Keratinocyte (primary cell): ENCODE results near the gene LRRIQ3. TPM values are rescaled to one million over a fixed set of nuclear protein-coding genes. Genes with fewer than 3 reads are reported as not detected.

Experiments used
- DNase-seq: peaks from one replicate; pipeline ENCODE4 v3.0.0-alpha.2; 2011; ENCODE audit warnings: low read depth, missing footprints, low spot score
- FAIRE-seq: peaks from 2 replicates; lab custom pipeline; 2011; peaks lifted over from hg19 to GRCh38; lab: Jason Lieb, UNC
- H2AFZ ChIP-seq: 2 replicates; pipeline ENCODE4 v1.6.0; 2012; ENCODE audit warnings: low read length, control low read depth, inconsistent platforms; ENCODE audit not compliant: control insufficient read depth
- H3K27ac ChIP-seq: 2 replicates; pipeline ENCODE4 v1.5.1; 2011; ENCODE audit warnings: low read length; ENCODE audit not compliant: control insufficient read depth, insufficient read depth
- H3K27me3 ChIP-seq: 3 replicates; pipeline ENCODE4 v1.6.0; 2011; ENCODE audit warnings: low read length; ENCODE audit not compliant: control insufficient read depth, insufficient read depth; ENCODE audit errors: extremely low read depth
- H3K36me3 ChIP-seq, 2 experiments: 2 replicates in 1 of 2; 3 replicates in 1 of 2; pipeline ENCODE4 v1.5.1; 2011; ENCODE audit warnings: low read length in 2 of 2, mild to moderate bottlenecking in 1 of 2; ENCODE audit not compliant: control insufficient read depth in 2 of 2, insufficient read depth in 2 of 2; ENCODE audit errors: extremely low read depth in 1 of 2
- H3K4me1 ChIP-seq: 3 replicates; pipeline ENCODE4 v1.5.1; 2011; ENCODE audit warnings: low read length; ENCODE audit not compliant: control insufficient read depth, insufficient read depth; ENCODE audit errors: extremely low read depth
- H3K4me2 ChIP-seq: 3 replicates; pipeline ENCODE4 v1.6.0; 2011; ENCODE audit warnings: low read depth, low read length; ENCODE audit not compliant: control insufficient read depth, insufficient read depth; ENCODE audit errors: extremely low read depth
- H3K4me3 ChIP-seq, 3 experiments: fragments of 200-600 bp in 1 of 3; sonication (generic) in 1 of 3; 2 replicates in 2 of 3; 3 replicates in 1 of 3; pipeline ENCODE4 v1.5.1; 2011 to 2016; ENCODE audit warnings: low read length in 3 of 3, mild to moderate bottlenecking in 3 of 3, control low read depth in 2 of 3, inconsistent platforms in 1 of 3, low read depth in 1 of 3, mixed read lengths in 1 of 3, mixed run types in 1 of 3, moderate library complexity in 1 of 3; ENCODE audit not compliant: control insufficient read depth in 2 of 3, insufficient read depth in 2 of 3; ENCODE audit errors: extremely low read depth in 1 of 3
- H3K79me2 ChIP-seq: 2 replicates; pipeline ENCODE4 v1.6.0; 2012; ENCODE audit warnings: low read length; ENCODE audit not compliant: control insufficient read depth, insufficient read depth
- H3K9ac ChIP-seq: 3 replicates; pipeline ENCODE4 v1.6.0; 2011; ENCODE audit warnings: low read length; ENCODE audit not compliant: control insufficient read depth, insufficient read depth; ENCODE audit errors: extremely low read depth
- H3K9me1 ChIP-seq: 3 replicates; pipeline ENCODE4 v1.6.0; 2011; ENCODE audit warnings: low read length; ENCODE audit not compliant: control insufficient read depth, insufficient read depth; ENCODE audit errors: extremely low read depth
- H3K9me3 ChIP-seq: 2 replicates; pipeline ENCODE4 v1.5.1; 2012; ENCODE audit warnings: low read depth, low read length; ENCODE audit not compliant: control insufficient read depth
- H4K20me1 ChIP-seq: 3 replicates; pipeline ENCODE4 v1.6.0; 2011; ENCODE audit warnings: low read length; ENCODE audit not compliant: control insufficient read depth, insufficient read depth; ENCODE audit errors: extremely low read depth
- EZH2 ChIP-seq: IDR thresholded peaks from one replicate; pipeline ENCODE4 v1.6.1; 2012; ENCODE audit warnings: inconsistent platforms, mild to moderate bottlenecking, low read length, moderate library complexity
- dilution Hi-C: fragments of 300-500 bp; cut with MboI; formaldehyde crosslinking; loops from one replicate; pipeline ENCODE4 v1.7.0; 2020; ENCODE audit warnings: low sequenced_read_pairs; ENCODE audit not compliant: extremely low pct_ligation_motif_present
- polyA plus RNA-seq, 5 experiments: library from polyadenylated mRNA; depleted of rRNA in 3 of 5; stranded (reverse) in 3 of 5; stranded (forward) in 1 of 5; unstranded in 1 of 5; fragments of >200 nt; gene quantifications; 1 replicate in 1 of 5; 2 replicates in 3 of 5; 3 replicates in 1 of 5; pipeline versions ENCODE4 v1.2.1 to v1.2.3, GENCODE V29; 2011 to 2012; ENCODE audit warnings: missing spikeins in 2 of 5, low read depth in 1 of 5, low replicate concordance in 1 of 5
- TF ChIP-seq, protein P1 (sequence below), 3 experiments: IDR thresholded peaks in 1 of 3; conservative IDR thresholded peaks in 1 of 3; optimal IDR thresholded peaks in 1 of 3; 2 replicates in 2 of 3; 3 replicates in 1 of 3; pipeline versions ENCODE3 to v1.5.1; 2011; ENCODE audit warnings: low read length in 3 of 3, mild to moderate bottlenecking in 3 of 3, moderate library complexity in 2 of 3, control low read depth in 1 of 3, inconsistent platforms in 1 of 3; ENCODE audit not compliant: insufficient read depth in 2 of 3; ENCODE audit errors: extremely low read depth in 1 of 3

The LRRIQ3 gene
- polyA plus RNA-seq, 1 donor (not counting 4 experiments of a cell fraction or from before 2014, with no cell fraction given), result 1.8 TPM

GRCh38 chr1:73979684-73980083, 218.3 kb downstream of the LRRIQ3 start:
- no peaks in the 10 kb centered on the region for H4K20me1 ChIP-seq
- H3K27me3 ChIP-seq, result no peaks in the 10 kb centered on the region
- H3K79me2 ChIP-seq, result no peaks in the 10 kb centered on the region
- no peak for TF ChIP-seq EZH2
- TF ChIP-seq, protein P1, sequence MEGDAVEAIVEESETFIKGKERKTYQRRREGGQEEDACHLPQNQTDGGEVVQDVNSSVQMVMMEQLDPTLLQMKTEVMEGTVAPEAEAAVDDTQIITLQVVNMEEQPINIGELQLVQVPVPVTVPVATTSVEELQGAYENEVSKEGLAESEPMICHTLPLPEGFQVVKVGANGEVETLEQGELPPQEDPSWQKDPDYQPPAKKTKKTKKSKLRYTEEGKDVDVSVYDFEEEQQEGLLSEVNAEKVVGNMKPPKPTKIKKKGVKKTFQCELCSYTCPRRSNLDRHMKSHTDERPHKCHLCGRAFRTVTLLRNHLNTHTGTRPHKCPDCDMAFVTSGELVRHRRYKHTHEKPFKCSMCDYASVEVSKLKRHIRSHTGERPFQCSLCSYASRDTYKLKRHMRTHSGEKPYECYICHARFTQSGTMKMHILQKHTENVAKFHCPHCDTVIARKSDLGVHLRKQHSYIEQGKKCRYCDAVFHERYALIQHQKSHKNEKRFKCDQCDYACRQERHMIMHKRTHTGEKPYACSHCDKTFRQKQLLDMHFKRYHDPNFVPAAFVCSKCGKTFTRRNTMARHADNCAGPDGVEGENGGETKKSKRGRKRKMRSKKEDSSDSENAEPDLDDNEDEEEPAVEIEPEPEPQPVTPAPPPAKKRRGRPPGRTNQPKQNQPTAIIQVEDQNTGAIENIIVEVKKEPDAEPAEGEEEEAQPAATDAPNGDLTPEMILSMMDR (optimal IDR thresholded peaks at IDR 0.05 in 1 of 3, IDR thresholded peaks at IDR 0.05 in 1 of 3, conservative IDR thresholded peaks at IDR 0.05 in 1 of 3; ENCODE audit: extremely low read depth in 1 of 3, insufficient read depth in 2 of 3, low read length in 3 of 3), result no peak
- H3K9ac ChIP-seq, result no peak overlapping the region
- H3K4me1 ChIP-seq, result no peaks in the 10 kb centered on the region
- H3K27ac ChIP-seq, result no peak overlapping the region
- DNase-seq (no peak), FAIRE-seq (no peak)
- no peaks in the 10 kb centered on the region for H3K36me3 ChIP-seq
- no peaks in the 10 kb centered on the region for H3K9me1 ChIP-seq
- no peak overlapping the region for H2AFZ ChIP-seq
- H3K4me3 ChIP-seq, result no peak overlapping the region
- no peak overlapping the region for H3K4me2 ChIP-seq
- H3K9me3 ChIP-seq, result no peaks in the 10 kb centered on the region
- dilution Hi-C loops, result no loop called here

- Histone ChIP-seq H3K9me3 (no peaks in the 10 kb centered on the region), H3K27ac (no peak overlapping the region), H3K79me2 (no peaks in the 10 kb centered on the region), H3K4me2 (no peak overlapping the region), H3K9me1 (no peaks in the 10 kb centered on the region), H3K27me3 (no peaks in the 10 kb centered on the region), H4K20me1 (no peaks in the 10 kb centered on the region), H3K4me3 (no peak overlapping the region), H3K4me1 (no peaks in the 10 kb centered on the region), H3K36me3 (no peaks in the 10 kb centered on the region), H2AFZ (no peak overlapping the region), H3K9ac (no peak overlapping the region)
- TF ChIP-seq, protein P1 (optimal IDR thresholded peaks at IDR 0.05 in 1 of 3, IDR thresholded peaks at IDR 0.05 in 1 of 3, conservative IDR thresholded peaks at IDR 0.05 in 1 of 3; ENCODE audit: extremely low read depth in 1 of 3, insufficient read depth in 2 of 3, low read length in 3 of 3), result no peak
- no peak for TF ChIP-seq EZH2
- FAIRE-seq, result no peak
- dilution Hi-C loops, result no loop called here
- DNase-seq, result no peak
Observed at GRCh38 chr1:73978964-73979363, 219.0 kb downstream of the LRRIQ3 start.

Other genes starting within 250 kb of the LRRIQ3 start
- 12.9 to 23.6 TPM (median 15.4 TPM) in 3 replicates for gene FPGT, start 66 bp upstream of the LRRIQ3 start, polyA plus RNA-seq
- gene TNNI3K, start 37.2 kb upstream of the LRRIQ3 start, polyA plus RNA-seq, result 0.36 to 0.41 TPM in 2 of 3 replicates, not detected in the other